ENCODE data around the gene BTAF1.
"Not testable (repeated sequence)": the region's sequence is repeated elsewhere in the genome, so short reads cannot be mapped to it uniquely, and the experiment has no call there.

BTAF1 gene

GRCh38 chr10:91923371-91924211, at the start of gene BTAF1:
Gene BTAF1, plus strand, starts transcription at chr10:91923770. Its CDS starts 307 bp downstream, at chr10:91924077.
- DNase-seq (ENCODE audit: low spot score): peak; percentile 80

DNA sequence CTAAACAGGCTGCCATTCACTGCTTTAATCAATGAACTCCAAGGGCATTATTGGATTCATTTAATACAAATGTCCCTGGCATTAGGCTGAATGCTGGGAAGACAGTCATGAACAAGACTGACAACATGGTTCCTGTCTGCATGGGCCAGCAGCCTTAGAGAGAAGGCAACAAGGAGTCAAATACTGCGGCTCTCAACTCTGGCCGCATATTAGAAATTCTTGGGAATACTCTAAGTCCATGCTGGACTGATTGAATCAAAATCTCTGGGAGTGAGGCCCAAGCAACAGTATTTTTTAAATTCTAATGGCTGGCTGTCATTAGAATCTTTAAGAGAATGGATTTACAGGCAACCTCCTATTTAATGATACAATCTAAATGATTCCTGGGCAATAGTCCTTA, 48.4 kb upstream of the BTAF1 start:
- no peak for DNase-seq (ENCODE audit: low spot score)

DNA sequence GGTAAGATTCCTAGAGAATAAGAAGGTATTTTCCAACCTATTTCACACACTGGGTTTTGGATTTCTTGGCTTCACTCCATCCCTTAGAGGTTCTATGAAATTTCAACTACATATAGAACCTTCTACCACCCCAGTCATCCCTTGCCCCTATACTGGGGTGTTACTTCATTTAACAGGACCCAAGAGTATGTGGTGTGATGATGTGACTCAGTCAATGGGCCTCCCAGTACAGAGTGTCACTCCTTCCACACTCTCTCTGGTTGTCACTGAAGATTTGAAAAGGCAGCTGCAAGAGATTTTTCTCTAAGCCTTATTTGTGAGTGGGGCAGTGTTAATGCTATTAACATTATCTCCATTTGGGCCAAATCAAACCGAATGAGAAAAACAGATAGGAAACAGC, 47.8 kb upstream of the BTAF1 start:
- DNase-seq (ENCODE audit: low spot score): no peak

GRCh38 chr10:91879515-91880170, 43.9 kb upstream of the BTAF1 start:
- no peak for DNase-seq (ENCODE audit: low spot score)

DNA sequence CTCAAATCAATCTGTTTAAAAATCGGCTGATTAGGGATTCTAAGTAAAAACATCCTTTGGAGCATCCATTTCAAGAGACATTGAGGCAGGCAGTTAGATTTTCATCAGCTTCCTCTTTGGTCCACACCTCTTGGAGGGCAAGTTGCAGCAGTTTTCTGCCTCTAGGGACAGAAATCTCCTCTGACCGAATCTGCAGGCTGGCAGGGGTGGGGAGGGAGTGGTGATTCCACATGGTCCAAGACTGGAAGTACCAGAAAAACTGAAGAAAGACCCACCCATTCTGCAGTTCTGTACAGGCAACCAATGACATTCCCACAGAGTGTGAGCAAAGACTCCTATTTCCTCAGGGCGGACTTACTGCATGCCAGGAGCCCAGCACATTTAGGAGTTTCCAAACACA, 43.3 kb upstream of the BTAF1 start:
- no peak for DNase-seq (ENCODE audit: low spot score)

DNA sequence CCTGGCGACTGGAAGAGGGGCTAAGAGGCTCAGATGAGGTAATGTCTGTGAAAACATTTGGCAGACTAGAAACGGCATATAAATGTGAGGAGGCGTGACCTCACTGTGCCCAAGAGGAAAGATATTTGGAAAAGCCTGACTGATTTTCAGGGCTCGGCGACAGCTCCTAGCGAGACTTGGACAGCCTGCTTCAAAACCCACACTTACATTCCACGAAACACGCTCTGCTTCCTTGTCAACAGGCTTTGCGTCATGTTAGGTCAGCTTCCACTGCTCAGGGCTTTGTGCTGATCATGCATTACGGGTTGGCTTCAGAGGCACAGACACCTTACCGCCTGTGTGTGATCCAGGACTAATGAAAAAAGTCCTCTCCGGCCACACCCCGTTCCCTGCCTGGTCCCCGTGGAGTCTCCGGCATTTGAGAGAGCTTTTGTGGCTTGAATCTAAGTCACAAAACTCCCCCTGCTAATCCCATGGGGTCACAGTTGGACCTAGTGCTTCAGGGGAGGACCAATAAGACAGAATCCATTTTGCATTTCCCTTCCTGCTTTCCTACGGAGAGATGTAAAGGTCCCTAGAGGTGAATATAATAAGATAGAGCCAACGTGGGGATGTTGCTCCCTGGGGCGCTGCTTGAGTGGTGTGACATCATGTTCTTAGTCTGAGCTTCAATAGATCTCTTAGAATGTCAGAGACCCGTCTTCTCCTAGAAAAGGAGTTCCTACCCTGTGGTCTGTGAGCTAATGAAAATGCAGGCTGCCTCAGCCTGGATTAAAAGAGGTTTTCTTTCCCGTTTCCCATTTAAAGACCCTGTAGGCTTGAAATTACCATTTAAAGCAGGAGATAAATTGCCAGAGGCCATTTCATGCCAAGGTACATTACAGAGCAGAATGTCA, 39.8 kb upstream of the BTAF1 start:
- DNase-seq (ENCODE audit: low spot score): no peak

DNA sequence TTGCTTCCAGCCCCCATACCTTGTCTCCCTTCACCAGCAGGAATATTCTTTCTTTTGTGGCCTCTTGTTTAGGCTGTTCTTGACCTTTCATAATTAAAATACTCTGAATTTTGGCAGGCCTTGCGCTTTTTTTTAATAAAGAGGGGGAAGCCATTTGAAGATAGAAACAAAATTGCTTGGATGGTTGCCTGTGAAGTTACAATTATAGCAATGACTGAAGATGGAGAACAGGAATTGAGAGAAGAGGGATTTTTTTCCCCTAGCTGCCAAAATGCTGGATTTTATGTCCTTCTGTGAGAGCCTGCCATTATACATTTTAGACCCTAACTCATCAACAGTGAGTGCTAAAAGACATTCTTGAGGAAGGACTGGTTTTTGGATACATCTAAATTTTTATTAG, 39.0 kb upstream of the BTAF1 start:
- DNase-seq (ENCODE audit: low spot score): no peak

- DNase-seq (ENCODE audit: low spot score): no peak
These were observed 38.0 kb upstream of the BTAF1 start for GRCh38 chr10:91885362-91886079.

DNA sequence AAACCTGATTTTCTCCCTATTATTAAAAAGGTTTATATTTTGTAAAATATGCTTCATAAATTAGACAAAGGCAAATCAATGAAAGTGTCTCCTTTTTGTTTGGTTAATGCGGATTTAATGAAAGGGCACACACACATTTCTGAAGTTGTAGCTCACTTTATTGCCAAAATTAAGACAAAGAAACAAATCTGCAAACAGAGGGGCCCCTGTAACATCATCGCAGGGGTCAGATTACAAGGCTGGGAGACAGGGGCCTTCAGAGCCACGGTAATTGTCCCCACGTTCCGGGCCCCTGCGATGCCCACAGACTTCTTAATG, 36.7 kb upstream of the BTAF1 start:
- DNase-seq (ENCODE audit: low spot score): no peak

DNA sequence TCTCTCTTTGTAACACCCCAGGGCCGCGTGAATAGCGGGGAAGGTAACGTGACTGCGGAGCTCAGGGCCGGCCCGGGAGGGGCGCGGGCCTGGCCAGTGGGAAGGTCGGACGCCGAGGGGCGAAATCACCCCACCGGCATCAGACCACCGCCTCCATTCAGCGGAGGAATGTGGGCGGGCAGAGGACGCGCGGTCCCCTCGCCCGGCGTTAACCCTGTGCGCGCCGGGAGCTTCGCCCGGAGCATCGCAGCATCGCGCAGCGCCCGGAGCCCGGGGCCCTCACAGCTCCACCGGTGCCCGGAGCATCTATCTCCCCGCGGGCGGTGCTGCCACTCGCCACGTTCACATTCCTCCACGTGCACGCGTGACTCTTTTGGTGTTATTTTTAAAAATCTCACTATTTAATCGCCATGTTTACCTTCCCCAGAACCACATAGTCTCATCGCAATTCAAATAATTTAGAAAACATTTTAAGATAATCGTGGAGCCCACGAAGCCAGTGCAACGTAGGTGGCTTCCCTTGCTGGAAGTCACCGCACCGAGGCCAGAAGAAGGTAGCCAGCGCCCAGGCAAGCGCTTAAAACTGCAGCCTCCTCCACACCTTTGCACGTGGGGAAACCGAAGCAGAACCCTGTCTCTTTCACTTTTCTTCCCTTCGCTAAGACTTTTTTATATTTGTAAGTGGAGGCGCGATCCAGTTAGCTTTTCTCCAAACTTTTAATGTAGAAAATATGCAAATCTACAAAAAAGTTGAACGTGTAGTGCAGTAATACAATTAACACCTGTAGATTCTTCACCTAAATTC, 36.1 kb upstream of the BTAF1 start:
- peak; percentile 22 for DNase-seq (ENCODE audit: low spot score)

- DNase-seq (ENCODE audit: low spot score): no peak
These were observed 32.2 kb upstream of the BTAF1 start for GRCh38 chr10:91891125-91892001.

DNA sequence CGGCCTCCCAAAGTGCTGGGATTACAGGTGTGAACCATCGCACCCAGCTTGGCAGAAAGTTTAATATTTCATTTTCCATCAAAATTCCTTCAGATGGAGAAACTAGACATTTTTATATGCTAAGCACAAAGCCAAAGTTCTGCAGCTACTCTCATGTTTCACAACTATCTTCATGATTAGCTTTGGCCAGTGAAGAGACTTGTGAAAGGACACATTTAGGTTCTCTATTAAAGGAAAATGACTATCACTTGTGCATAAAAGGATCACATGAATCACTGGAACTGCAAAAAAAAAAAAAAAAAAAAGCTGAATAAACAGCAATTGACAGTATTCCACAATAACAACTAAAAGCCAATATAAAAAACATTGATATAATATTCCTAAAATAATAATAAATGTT, 30.5 kb upstream of the BTAF1 start:
- no peak for DNase-seq (ENCODE audit: low spot score)

- not testable (repeated sequence) for DNase-seq (ENCODE audit: low spot score)
These were observed 29.3 kb upstream of the BTAF1 start for GRCh38 chr10:91894261-91894685.

- DNase-seq (ENCODE audit: low spot score): no peak
These were observed 27.3 kb upstream of the BTAF1 start for GRCh38 chr10:91896212-91896756.

- no peak for DNase-seq (ENCODE audit: low spot score)
These were observed 26.1 kb upstream of the BTAF1 start for GRCh38 chr10:91897421-91897820.

- DNase-seq (ENCODE audit: low spot score): peak; percentile 56
These were observed 21.5 kb upstream of the BTAF1 start for GRCh38 chr10:91901784-91902677.

- DNase-seq (ENCODE audit: low spot score): no peak
These were observed 16.5 kb upstream of the BTAF1 start for GRCh38 chr10:91907033-91907594.

- no peak for DNase-seq (ENCODE audit: low spot score)
These were observed 15.6 kb upstream of the BTAF1 start for GRCh38 chr10:91907914-91908336.
